Measurements from ENCODE around the gene ROS1.
"Not testable (repeated sequence)": the region's sequence is repeated elsewhere in the genome, so short reads cannot be mapped to it uniquely, and the experiment has no call there.

Gene ROS1

DNA sequence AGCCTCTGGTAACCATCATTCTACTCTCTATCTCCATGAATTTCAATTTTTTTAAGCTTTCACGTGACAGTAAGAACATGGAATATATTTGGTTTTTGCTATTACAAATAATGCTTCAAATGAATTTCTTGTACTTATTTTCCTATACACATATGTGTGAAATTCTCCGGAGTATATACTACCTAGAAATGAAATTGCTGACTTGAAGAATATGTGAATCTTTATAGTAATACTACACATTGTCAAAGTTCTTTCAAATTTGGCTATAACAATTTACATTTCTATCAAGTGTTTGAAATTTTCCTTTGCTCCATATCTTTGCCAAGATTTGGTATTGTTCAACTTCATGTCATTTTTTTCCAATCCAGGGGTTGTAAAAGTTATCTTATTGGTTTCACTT lies 172.0 kb downstream of the ROS1 start:
- TF ChIP-seq, protein P1, sequence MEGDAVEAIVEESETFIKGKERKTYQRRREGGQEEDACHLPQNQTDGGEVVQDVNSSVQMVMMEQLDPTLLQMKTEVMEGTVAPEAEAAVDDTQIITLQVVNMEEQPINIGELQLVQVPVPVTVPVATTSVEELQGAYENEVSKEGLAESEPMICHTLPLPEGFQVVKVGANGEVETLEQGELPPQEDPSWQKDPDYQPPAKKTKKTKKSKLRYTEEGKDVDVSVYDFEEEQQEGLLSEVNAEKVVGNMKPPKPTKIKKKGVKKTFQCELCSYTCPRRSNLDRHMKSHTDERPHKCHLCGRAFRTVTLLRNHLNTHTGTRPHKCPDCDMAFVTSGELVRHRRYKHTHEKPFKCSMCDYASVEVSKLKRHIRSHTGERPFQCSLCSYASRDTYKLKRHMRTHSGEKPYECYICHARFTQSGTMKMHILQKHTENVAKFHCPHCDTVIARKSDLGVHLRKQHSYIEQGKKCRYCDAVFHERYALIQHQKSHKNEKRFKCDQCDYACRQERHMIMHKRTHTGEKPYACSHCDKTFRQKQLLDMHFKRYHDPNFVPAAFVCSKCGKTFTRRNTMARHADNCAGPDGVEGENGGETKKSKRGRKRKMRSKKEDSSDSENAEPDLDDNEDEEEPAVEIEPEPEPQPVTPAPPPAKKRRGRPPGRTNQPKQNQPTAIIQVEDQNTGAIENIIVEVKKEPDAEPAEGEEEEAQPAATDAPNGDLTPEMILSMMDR (conservative IDR thresholded peaks at IDR 0.05; ENCODE audit: low read depth, low read length), result no peak
- no peak for DNase-seq (ENCODE audit: low read depth)
- no peak overlapping the region for H3K4me3 ChIP-seq (ENCODE audit: low read depth, low read length)

DNA sequence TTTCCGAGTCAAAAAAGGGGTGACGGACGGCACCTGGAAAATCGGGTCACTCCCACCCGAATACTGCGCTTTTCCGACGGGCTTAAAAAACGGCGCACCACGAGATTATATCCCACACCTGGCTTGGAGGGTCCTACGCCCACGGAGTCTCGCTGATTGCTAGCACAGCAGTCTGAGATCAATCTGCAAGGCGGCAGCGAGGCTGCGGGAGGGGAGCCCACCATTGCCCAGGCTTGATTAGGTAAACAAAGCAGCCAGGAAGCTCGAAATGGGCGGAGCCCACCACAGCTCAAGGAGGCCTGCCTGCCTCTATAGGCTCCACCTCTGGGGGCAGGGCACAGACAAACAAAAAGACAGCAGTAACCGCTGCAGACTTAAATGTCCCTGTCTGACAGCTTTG lies 180.8 kb downstream of the ROS1 start:
- DNase-seq (ENCODE audit: low read depth); H3K4me3 ChIP-seq (ENCODE audit: low read depth, low read length): not testable (repeated sequence)

DNA sequence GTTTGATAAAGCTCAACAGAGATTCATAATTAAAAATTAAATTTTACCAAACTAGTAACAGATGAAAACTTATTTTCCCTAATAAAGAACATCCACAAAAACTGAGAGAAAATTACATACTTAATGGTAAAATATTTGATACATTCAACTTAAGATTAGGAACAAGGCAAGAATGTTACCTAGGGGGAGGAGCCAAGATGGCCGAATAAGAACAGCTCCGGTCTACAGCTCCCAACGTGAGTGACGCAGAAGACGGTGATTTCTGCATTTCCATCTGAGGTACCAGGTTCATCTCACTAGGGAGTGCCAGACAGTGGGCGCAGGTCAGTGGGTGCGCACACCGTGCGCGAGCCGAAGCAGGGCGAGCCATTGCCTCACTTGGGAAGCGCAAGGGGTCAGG lies 181.2 kb downstream of the ROS1 start:
- H3K4me3 ChIP-seq (ENCODE audit: low read depth, low read length); DNase-seq (ENCODE audit: low read depth): not testable (repeated sequence)

Measured in choroid plexus epithelial cell (primary cell).